GM12872 (cell line): ENCODE data around the gene NTRK2.

Experiments
- TF ChIP-seq, protein P1 (sequence below): IDR thresholded peaks from 3 replicates; pipeline ENCODE4 v1.5.1; 2011; ENCODE audit warnings: low read depth, mild to moderate bottlenecking, low read length, moderate library complexity; ENCODE audit not compliant: insufficient read depth

The NTRK2 gene

GRCh38 chr9:84928419-84928818 lies 258.9 kb downstream of the NTRK2 start:
- TF ChIP-seq, protein P1, sequence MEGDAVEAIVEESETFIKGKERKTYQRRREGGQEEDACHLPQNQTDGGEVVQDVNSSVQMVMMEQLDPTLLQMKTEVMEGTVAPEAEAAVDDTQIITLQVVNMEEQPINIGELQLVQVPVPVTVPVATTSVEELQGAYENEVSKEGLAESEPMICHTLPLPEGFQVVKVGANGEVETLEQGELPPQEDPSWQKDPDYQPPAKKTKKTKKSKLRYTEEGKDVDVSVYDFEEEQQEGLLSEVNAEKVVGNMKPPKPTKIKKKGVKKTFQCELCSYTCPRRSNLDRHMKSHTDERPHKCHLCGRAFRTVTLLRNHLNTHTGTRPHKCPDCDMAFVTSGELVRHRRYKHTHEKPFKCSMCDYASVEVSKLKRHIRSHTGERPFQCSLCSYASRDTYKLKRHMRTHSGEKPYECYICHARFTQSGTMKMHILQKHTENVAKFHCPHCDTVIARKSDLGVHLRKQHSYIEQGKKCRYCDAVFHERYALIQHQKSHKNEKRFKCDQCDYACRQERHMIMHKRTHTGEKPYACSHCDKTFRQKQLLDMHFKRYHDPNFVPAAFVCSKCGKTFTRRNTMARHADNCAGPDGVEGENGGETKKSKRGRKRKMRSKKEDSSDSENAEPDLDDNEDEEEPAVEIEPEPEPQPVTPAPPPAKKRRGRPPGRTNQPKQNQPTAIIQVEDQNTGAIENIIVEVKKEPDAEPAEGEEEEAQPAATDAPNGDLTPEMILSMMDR = no peak

DNA sequence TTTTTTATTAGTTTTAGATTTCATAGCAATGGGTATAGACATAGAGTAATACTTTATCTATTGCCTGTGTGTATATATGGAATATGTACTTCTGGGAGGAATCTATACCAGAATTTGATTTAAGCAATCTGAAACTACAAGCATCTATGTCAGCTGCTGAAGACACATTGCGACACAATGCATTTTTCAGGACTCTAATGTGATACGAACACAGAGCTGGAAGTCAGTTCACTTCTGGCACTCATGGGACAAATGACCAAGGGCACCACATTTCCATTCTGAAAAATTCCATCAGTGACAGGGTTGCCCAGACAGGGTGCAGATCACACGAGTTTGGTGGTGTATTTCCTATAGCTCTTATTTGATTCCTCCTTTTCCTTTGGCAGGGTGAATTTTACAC lies 259.5 kb downstream of the NTRK2 start:
- TF ChIP-seq, protein P1 = no peak

GRCh38 chr9:84932915-84933527 lies 263.5 kb downstream of the NTRK2 start:
- TF ChIP-seq, protein P1 = no peak

DNA sequence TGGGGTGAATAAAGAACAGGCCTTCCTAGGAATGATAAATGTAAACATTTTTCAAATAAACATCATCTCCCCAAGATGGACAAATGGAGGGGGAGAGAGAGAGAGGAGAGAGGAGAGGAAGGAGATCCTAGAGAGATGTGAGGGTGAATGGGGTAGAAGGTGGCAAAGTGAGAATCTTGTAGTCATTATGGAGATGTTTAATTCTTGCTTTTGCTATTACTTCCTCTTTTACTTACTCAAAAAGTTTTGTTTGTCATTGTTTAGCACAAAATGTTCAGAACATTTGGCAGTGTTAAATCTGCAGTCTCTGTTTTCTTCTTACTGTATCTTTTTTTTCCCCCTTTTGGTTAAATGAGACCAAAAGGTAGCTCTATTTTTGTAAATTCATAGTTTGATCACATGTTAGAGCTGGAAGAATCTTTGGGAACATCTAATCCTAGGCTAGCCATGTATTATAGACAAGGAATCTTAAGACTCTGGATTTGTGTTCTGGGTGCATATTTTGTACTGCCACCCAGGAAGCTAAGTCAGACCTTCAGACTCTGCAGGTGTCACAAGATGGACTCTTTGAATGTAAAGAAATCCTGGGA lies 266.1 kb downstream of the NTRK2 start:
- TF ChIP-seq, protein P1 = no peak

GRCh38 chr9:84937180-84937579 lies 267.7 kb downstream of the NTRK2 start:
- TF ChIP-seq, protein P1 = no peak

DNA sequence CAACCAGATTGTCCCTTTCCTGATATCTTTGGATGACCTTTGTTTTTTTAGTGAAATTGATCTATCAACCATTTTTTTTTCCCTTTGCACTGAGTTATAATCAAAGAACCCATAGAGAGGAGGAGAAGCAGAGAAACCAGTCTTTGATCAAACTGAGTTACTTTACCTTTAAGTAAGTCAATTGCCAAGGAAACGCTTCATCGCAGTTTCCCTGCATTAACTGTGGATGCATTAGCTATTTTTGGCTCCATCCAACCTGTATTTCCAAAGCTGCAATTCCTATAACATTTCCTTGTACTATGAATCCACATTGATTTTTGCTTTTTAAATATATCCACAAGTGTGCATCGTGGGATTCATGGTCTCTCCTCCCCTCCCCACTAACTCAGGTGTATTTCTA lies 268.1 kb downstream of the NTRK2 start:
- TF ChIP-seq, protein P1 = no peak

DNA sequence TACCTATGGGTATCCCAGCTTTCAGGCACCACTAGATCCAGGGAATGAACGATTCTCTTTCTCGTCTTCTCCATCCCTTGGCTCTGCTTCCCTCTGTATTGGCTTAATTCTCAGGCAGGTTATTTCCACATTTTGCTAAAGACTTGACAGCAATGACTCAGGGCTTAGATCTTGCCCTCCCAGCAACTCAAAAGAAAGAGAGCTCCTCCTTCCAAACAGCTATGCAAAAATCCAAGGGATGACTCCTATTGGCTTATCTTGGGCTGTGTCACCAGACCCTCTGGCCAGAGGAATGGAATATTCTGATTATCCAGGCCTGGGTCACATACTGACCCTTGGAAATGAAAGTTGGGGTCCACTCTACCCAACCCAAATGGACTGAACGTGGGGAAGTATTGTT lies 270.2 kb downstream of the NTRK2 start:
- TF ChIP-seq, protein P1 = no peak

GRCh38 chr9:84940294-84940693 lies 270.8 kb downstream of the NTRK2 start:
- TF ChIP-seq, protein P1 = no peak
